ENCODE data around the gene SLC16A12.

DNA sequence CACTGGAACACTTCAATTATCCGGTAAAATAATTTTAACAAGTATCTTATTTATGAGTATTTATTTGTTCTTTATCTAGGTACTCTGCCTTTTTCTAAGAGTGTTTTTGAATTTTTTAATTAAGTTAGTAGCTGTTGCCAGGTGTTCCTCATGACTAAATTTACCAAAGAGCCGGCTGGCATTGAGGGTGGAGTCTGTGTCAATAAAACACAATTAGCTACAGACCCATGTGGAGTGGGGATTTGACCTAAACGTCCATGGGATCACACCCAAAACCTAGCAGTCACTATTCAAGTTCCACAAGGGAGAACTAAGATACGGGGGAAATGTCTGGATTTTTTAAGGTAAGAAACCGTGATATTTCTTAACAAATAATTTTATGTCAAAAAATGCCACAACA, 9.8 kb downstream of the SLC16A12 start:
- TF ChIP-seq POLR2A (IDR thresholded peaks at IDR 0.05; ENCODE audit: low read depth, low read length), result no peak
- no peak for TF ChIP-seq POLR2AphosphoS5 (IDR thresholded peaks at IDR 0.05; ENCODE audit: low read length)
- TF ChIP-seq, protein P1, sequence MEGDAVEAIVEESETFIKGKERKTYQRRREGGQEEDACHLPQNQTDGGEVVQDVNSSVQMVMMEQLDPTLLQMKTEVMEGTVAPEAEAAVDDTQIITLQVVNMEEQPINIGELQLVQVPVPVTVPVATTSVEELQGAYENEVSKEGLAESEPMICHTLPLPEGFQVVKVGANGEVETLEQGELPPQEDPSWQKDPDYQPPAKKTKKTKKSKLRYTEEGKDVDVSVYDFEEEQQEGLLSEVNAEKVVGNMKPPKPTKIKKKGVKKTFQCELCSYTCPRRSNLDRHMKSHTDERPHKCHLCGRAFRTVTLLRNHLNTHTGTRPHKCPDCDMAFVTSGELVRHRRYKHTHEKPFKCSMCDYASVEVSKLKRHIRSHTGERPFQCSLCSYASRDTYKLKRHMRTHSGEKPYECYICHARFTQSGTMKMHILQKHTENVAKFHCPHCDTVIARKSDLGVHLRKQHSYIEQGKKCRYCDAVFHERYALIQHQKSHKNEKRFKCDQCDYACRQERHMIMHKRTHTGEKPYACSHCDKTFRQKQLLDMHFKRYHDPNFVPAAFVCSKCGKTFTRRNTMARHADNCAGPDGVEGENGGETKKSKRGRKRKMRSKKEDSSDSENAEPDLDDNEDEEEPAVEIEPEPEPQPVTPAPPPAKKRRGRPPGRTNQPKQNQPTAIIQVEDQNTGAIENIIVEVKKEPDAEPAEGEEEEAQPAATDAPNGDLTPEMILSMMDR (IDR thresholded peaks at IDR 0.05 in 2 of 3, conservative IDR thresholded peaks at IDR 0.05 in 1 of 3; ENCODE audit: control insufficient read depth in 2 of 3, extremely low read depth in 1 of 3, insufficient read depth in 1 of 3, low read depth in 3 of 3, low read length in 3 of 3), result no peak
- no peak for TF ChIP-seq ZNF274 (IDR thresholded peaks at IDR 0.05; ENCODE audit: insufficient read depth, insufficient read length)
- TF ChIP-seq RBBP5 (conservative IDR thresholded peaks at IDR 0.05), result no peak
- TF ChIP-seq, protein P2, sequence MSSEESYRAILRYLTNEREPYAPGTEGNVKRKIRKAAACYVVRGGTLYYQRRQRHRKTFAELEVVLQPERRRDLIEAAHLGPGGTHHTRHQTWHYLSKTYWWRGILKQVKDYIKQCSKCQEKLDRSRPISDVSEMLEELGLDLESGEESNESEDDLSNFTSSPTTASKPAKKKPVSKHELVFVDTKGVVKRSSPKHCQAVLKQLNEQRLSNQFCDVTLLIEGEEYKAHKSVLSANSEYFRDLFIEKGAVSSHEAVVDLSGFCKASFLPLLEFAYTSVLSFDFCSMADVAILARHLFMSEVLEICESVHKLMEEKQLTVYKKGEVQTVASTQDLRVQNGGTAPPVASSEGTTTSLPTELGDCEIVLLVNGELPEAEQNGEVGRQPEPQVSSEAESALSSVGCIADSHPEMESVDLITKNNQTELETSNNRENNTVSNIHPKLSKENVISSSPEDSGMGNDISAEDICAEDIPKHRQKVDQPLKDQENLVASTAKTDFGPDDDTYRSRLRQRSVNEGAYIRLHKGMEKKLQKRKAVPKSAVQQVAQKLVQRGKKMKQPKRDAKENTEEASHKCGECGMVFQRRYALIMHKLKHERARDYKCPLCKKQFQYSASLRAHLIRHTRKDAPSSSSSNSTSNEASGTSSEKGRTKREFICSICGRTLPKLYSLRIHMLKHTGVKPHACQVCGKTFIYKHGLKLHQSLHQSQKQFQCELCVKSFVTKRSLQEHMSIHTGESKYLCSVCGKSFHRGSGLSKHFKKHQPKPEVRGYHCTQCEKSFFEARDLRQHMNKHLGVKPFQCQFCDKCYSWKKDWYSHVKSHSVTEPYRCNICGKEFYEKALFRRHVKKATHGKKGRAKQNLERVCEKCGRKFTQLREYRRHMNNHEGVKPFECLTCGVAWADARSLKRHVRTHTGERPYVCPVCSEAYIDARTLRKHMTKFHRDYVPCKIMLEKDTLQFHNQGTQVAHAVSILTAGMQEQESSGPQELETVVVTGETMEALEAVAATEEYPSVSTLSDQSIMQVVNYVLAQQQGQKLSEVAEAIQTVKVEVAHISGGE (CRISPR knock-in tag; IDR thresholded peaks at IDR 0.05), result no peak
- TF ChIP-seq CBX5 (IDR thresholded peaks at IDR 0.05; ENCODE audit: low read depth), result no peak
- TF ChIP-seq NFIC (IDR thresholded peaks at IDR 0.05; ENCODE audit: low read depth, low read length), result no peak
- TF ChIP-seq, protein P3, sequence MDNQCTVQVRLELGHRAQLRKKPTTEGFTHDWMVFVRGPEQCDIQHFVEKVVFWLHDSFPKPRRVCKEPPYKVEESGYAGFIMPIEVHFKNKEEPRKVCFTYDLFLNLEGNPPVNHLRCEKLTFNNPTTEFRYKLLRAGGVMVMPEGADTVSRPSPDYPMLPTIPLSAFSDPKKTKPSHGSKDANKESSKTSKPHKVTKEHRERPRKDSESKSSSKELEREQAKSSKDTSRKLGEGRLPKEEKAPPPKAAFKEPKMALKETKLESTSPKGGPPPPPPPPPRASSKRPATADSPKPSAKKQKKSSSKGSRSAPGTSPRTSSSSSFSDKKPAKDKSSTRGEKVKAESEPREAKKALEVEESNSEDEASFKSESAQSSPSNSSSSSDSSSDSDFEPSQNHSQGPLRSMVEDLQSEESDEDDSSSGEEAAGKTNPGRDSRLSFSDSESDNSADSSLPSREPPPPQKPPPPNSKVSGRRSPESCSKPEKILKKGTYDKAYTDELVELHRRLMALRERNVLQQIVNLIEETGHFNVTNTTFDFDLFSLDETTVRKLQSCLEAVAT (IDR thresholded peaks at IDR 0.05), result no peak
- no peak for TF ChIP-seq EP300 (IDR thresholded peaks at IDR 0.05; ENCODE audit: borderline replicate concordance in 1 of 2, control insufficient read depth in 1 of 2, low read depth in 2 of 2, low read length in 2 of 2)
- no peak for TF ChIP-seq RCOR1 (conservative IDR thresholded peaks at IDR 0.05; ENCODE audit: low read depth, low read length)
- TF ChIP-seq SIN3A (IDR thresholded peaks at IDR 0.05; ENCODE audit: low read depth, low read length), result no peak
- TF ChIP-seq, protein P4, sequence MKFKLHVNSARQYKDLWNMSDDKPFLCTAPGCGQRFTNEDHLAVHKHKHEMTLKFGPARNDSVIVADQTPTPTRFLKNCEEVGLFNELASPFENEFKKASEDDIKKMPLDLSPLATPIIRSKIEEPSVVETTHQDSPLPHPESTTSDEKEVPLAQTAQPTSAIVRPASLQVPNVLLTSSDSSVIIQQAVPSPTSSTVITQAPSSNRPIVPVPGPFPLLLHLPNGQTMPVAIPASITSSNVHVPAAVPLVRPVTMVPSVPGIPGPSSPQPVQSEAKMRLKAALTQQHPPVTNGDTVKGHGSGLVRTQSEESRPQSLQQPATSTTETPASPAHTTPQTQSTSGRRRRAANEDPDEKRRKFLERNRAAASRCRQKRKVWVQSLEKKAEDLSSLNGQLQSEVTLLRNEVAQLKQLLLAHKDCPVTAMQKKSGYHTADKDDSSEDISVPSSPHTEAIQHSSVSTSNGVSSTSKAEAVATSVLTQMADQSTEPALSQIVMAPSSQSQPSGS (IDR thresholded peaks at IDR 0.05; ENCODE audit: low read length), result no peak
